Fibroblast of lung (primary cell): Measurements from ENCODE around the gene ZNF92. TPM values are rescaled to one million over a fixed set of nuclear protein-coding genes. Genes with fewer than 3 reads are reported as not detected.
A peak's percentile ranks its signal among the peaks of the same experiment; 100 is the strongest.
"Not testable (repeated sequence)": the region's sequence is repeated elsewhere in the genome, so short reads cannot be mapped to it uniquely, and the experiment has no call there.

ENCODE experiments used
- DNase-seq, 2 donors: peaks; one replicate each; pipeline versions ENCODE4 v3.0.0 to v3.0.0-alpha.2; 2010; ENCODE audit warnings: low read depth in 2 of 2
- H2AFZ ChIP-seq: 2 replicates; pipeline ENCODE4 v1.5.1; 2012; ENCODE audit warnings: low read length, control low read depth, inconsistent platforms
- H3K27ac ChIP-seq: 2 replicates; pipeline ENCODE4 v1.5.1; 2011; ENCODE audit warnings: low read length, control low read depth; ENCODE audit not compliant: insufficient read depth
- H3K27me3 ChIP-seq: 2 replicates; pipeline ENCODE4 v1.5.1; 2011; ENCODE audit warnings: mild to moderate bottlenecking, low read length; ENCODE audit not compliant: control insufficient read depth, insufficient read depth
- H3K36me3 ChIP-seq: 2 replicates; pipeline ENCODE4 v1.5.1; 2011; ENCODE audit warnings: low read length; ENCODE audit not compliant: control insufficient read depth, insufficient read depth
- H3K4me1 ChIP-seq: 2 replicates; pipeline ENCODE4 v1.5.1; 2011; ENCODE audit warnings: low read length; ENCODE audit not compliant: control insufficient read depth, insufficient read depth; ENCODE audit errors: extremely low read depth
- H3K4me2 ChIP-seq: 2 replicates; pipeline ENCODE4 v1.5.1; 2011; ENCODE audit warnings: low read length, control low read depth; ENCODE audit not compliant: insufficient read depth; ENCODE audit errors: extremely low read depth
- H3K4me3 ChIP-seq, 4 experiments: fragments of 200-600 bp in 1 of 4; sonication (generic) in 1 of 4; replicated peaks in 1 of 4; 2 replicates each; pipeline ENCODE4 v1.5.1; 2011 to 2016; ENCODE audit warnings: low read length in 4 of 4, low read depth in 3 of 4, mild to moderate bottlenecking in 3 of 4, control low read depth in 2 of 4, inconsistent platforms in 1 of 4, mixed read lengths in 1 of 4; ENCODE audit not compliant: insufficient read depth in 1 of 4; ENCODE audit errors: control extremely low read depth in 1 of 4
- H3K79me2 ChIP-seq: 2 replicates; pipeline ENCODE4 v1.5.1; 2012; ENCODE audit warnings: mild to moderate bottlenecking, low read length, inconsistent platforms; ENCODE audit not compliant: control insufficient read depth, insufficient read depth
- H3K9ac ChIP-seq: 2 replicates; pipeline ENCODE4 v1.5.1; 2011; ENCODE audit warnings: mild to moderate bottlenecking, low read length, control low read depth; ENCODE audit not compliant: insufficient read depth
- H3K9me3 ChIP-seq: 2 replicates; pipeline ENCODE4 v1.5.1; 2012; ENCODE audit warnings: low read depth, low read length; ENCODE audit not compliant: control insufficient read depth, insufficient read depth
- H4K20me1 ChIP-seq: 2 replicates; pipeline ENCODE4 v1.5.1; 2011; ENCODE audit warnings: low read length; ENCODE audit not compliant: control insufficient read depth, insufficient read depth; ENCODE audit errors: extremely low read depth
- EZH2 ChIP-seq: IDR thresholded peaks from 2 replicates; pipeline ENCODE4 v1.5.1; 2012; ENCODE audit warnings: low read length, control low read depth, mild to moderate bottlenecking; ENCODE audit errors: missing control alignments
- polyA plus RNA-seq, 2 donors: library from polyadenylated mRNA; depleted of rRNA in 1 of 2; stranded (reverse) in 1 of 2; unstranded in 1 of 2; fragments of >200 nt; gene quantifications; 2 replicates each; pipeline ENCODE4 v1.2.1, GENCODE V29; 2011 to 2012; ENCODE audit warnings: missing spikeins in 1 of 2
- total RNA-seq: library from RNA; depleted of rRNA; stranded (reverse); fragments of >200 nt; gene quantifications from 2 replicates; pipeline ENCODE4 v1.2.1, GENCODE V29; 2014
- TF ChIP-seq, protein P1 (sequence below), 2 donors: IDR thresholded peaks in 1 of 2; conservative IDR thresholded peaks in 1 of 2; 1 replicate in 1 of 2; 2 replicates in 1 of 2; pipeline ENCODE4 v1.5.1; 2011 to 2012; ENCODE audit warnings: low read length in 2 of 2, control low read depth in 1 of 2, inconsistent platforms in 1 of 2, low read depth in 1 of 2, mild to moderate bottlenecking in 1 of 2

The ZNF92 gene
- total and polyA plus RNA-seq, 2 donors (not counting 1 experiment from before 2014, with no cell fraction given) = 3.6 to 4.0 TPM

DNA sequence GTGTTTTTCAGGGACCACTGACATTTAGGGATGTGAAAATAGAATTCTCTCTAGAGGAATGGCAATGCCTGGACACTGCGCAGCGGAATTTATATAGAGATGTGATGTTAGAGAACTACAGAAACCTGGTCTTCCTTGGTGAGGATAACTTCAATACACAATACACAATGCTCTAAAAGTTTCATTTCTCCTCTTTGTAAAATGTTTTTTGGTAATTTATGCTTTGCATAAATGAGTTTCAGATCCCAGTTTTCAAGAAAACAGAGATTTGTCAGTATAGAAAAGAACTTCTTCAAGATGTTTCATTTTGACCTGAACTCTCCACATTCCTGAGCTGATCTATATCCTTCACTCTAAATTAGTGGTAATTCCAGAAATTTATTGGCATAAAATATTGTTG lies 14.2 kb downstream of the ZNF92 start:
- H4K20me1 ChIP-seq = no peaks in the 10 kb centered on the region
- H3K9ac ChIP-seq = no peak overlapping the region
- no peak overlapping the region for H3K4me2 ChIP-seq
- H2AFZ ChIP-seq = no peak overlapping the region
- no peaks in the 10 kb centered on the region for H3K9me3 ChIP-seq
- TF ChIP-seq, protein P1, sequence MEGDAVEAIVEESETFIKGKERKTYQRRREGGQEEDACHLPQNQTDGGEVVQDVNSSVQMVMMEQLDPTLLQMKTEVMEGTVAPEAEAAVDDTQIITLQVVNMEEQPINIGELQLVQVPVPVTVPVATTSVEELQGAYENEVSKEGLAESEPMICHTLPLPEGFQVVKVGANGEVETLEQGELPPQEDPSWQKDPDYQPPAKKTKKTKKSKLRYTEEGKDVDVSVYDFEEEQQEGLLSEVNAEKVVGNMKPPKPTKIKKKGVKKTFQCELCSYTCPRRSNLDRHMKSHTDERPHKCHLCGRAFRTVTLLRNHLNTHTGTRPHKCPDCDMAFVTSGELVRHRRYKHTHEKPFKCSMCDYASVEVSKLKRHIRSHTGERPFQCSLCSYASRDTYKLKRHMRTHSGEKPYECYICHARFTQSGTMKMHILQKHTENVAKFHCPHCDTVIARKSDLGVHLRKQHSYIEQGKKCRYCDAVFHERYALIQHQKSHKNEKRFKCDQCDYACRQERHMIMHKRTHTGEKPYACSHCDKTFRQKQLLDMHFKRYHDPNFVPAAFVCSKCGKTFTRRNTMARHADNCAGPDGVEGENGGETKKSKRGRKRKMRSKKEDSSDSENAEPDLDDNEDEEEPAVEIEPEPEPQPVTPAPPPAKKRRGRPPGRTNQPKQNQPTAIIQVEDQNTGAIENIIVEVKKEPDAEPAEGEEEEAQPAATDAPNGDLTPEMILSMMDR (conservative IDR thresholded peaks at IDR 0.05 in 1 of 2, IDR thresholded peaks at IDR 0.05 in 1 of 2; ENCODE audit: low read depth in 1 of 2, low read length in 2 of 2) = no peak
- no peak for TF ChIP-seq EZH2
- no peaks in the 10 kb centered on the region for H3K4me1 ChIP-seq
- H3K79me2 ChIP-seq = peaks cover 28% of the 10 kb centered on the region
- no peak overlapping the region for H3K4me3 ChIP-seq
- H3K27me3 ChIP-seq = no peaks in the 10 kb centered on the region
- no peak for DNase-seq
- no peak overlapping the region for H3K27ac ChIP-seq
- H3K36me3 ChIP-seq = no peaks in the 10 kb centered on the region

DNA sequence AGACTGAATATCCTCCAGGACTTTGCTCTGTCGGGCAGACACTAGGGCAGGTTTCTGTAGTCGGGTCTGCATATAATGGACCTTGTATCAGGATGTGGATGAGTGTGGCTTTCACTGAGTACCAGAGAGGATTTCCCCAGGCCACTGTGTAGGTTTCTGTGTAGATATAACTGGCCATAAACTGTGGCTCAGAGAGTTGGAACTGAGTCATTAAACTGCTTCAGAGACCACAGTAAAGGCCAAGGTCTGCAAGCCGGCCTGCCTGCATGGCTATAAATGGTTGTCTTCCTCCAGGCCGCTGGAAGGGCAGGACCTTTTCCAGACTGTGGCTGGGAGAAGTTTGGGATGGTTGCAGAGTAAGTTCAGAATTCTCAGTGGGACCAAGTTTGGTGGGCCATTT lies 16.9 kb downstream of the ZNF92 start:
- Histone ChIP-seq H3K27me3 (no peaks in the 10 kb centered on the region), H3K9me3 (no peaks in the 10 kb centered on the region), H2AFZ (no peak overlapping the region), H3K9ac (no peak overlapping the region), H4K20me1 (no peaks in the 10 kb centered on the region), H3K27ac (no peak overlapping the region), H3K36me3 (no peaks in the 10 kb centered on the region), H3K4me1 (no peaks in the 10 kb centered on the region), H3K4me3 (no peak overlapping the region), H3K4me2 (no peak overlapping the region), H3K79me2 (peaks cover 8% of the 10 kb centered on the region)
- DNase-seq = peak in 1 of 2 donors; percentile 54
- no peak for TF ChIP-seq EZH2
- TF ChIP-seq, protein P1 (conservative IDR thresholded peaks at IDR 0.05 in 1 of 2, IDR thresholded peaks at IDR 0.05 in 1 of 2; ENCODE audit: low read depth in 1 of 2, low read length in 2 of 2) = no peak

DNA sequence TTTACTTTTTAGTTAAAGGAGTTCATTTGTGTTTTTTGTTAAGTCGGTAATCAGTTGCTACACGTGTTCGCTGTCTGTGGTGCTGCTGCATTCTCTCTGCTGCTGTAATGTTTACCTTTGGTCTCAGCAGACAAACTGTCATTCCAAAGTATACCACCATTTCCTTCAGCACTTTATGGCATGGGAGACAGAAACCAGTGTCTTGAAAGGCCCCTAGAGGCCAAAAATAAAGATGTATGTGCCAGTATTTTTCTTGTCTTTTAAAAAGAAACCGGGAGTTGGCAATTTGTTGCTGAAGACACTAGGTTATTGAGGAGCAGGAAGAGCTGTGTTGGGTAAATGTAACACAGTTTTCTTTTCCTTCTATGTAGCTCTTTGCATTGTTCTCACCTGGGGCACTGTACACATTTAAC lies 24.1 kb downstream of the ZNF92 start:
- Histone ChIP-seq H3K4me2 (no peak overlapping the region), H3K79me2 (peaks cover 6% of the 10 kb centered on the region), H3K36me3 (no peaks in the 10 kb centered on the region), H3K4me3 (no peak overlapping the region), H3K4me1 (no peaks in the 10 kb centered on the region), H2AFZ (no peak overlapping the region), H3K9me3 (no peaks in the 10 kb centered on the region), H3K27me3 (no peaks in the 10 kb centered on the region), H4K20me1 (no peaks in the 10 kb centered on the region), H3K9ac (no peak overlapping the region), H3K27ac (no peak overlapping the region)
- peak in 1 of 2 donors; percentile 79 for DNase-seq
- no peak for TF ChIP-seq EZH2
- TF ChIP-seq, protein P1 (conservative IDR thresholded peaks at IDR 0.05 in 1 of 2, IDR thresholded peaks at IDR 0.05 in 1 of 2; ENCODE audit: low read depth in 1 of 2, low read length in 2 of 2) = no peak

DNA sequence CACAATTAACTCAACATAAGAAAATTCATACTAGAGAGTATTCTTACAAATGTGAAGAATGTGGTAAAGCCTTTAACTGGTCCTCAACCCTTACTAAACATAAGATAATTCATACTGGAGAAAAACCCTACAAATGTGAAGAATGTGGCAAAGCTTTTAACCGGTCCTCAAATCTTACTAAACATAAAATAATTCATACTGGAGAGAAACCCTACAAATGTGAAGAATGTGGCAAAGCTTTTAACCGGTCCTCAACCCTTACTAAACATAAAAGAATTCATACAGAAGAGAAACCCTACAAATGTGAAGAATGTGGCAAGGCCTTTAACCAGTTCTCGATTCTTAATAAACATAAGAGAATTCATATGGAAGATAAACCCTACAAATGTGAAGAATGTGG lies 25.0 kb downstream of the ZNF92 start:
- H3K27ac ChIP-seq, H3K4me3 ChIP-seq, H3K79me2 ChIP-seq, H3K9ac ChIP-seq, H3K4me1 ChIP-seq, H3K27me3 ChIP-seq, H3K9me3 ChIP-seq, H4K20me1 ChIP-seq, H3K36me3 ChIP-seq, H2AFZ ChIP-seq, H3K4me2 ChIP-seq: not testable (repeated sequence)
- DNase-seq = peak in 1 of 2 donors; percentile 52

DNA sequence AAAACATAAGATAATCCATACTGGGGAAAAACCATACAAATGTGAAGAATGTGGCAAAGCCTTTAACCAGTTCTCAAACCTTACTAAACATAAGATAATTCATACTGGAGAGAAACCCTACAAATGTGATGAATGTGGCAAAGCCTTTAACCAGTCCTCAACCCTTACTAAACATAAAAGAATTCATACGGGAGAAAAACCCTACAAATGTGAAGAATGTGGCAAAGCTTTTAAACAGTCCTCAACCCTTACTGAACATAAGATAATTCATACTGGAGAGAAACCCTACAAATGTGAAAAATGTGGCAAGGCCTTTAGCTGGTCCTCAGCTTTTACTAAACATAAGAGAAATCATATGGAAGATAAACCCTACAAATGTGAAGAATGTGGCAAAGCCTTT lies 25.4 kb downstream of the ZNF92 start:
- H4K20me1 ChIP-seq, H3K4me1 ChIP-seq, H2AFZ ChIP-seq, H3K4me3 ChIP-seq, H3K36me3 ChIP-seq, H3K27me3 ChIP-seq, H3K27ac ChIP-seq, H3K79me2 ChIP-seq, H3K9me3 ChIP-seq, H3K9ac ChIP-seq, H3K4me2 ChIP-seq: not testable (repeated sequence)
- DNase-seq = peak in 1 of 2 donors; percentile 21
